ENCODE measurements around the gene IGDCC3.

IGDCC3 gene

DNA sequence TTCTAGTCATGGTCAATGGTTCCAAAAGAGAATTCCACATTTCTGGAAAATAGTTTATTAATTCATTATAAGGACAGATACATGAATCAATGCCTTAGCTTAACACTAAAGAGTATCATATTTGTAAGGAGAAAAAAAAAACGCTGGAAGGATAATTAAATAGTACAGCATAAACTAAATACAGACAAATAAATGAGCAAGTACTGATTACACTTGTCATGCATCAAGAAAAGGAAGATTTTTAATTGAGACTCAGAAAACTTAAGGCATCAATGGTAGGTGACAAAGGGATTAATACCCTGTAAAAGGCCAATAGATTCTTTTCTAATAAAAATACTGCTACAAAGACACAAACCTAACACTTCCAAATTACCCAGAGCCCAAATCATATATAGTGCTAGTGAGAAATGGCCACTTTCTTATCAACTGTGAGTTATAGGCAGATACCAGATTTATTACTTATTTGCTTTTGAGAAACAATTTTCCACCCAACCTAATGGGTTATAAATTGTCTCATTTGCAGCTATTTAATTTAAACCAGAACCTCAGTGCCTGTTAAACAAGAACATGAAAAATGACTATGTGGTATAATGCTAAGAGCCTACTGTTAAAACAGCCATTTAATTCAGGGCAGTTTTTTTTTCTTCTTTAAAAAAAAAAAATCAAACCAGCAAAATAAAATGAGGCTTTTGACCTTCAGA lies 3.8 kb upstream of the IGDCC3 start:
- H3K27me3 ChIP-seq (ENCODE audit: control insufficient read depth, insufficient read depth, low read length): no peaks in the 10 kb centered on the region
- H3K36me3 ChIP-seq (ENCODE audit: control insufficient read depth, insufficient read depth, low read length): peaks cover 6% of the 10 kb centered on the region; the same call in 1 of the 2 replicates
- no CpG with 5 or more reads among the region's 1 CpG for WGBS (ENCODE audit: insufficient coverage, insufficient read length)
- H3K4me1 ChIP-seq (ENCODE audit: control insufficient read depth, insufficient read depth, low read length): peaks cover 5% of the 10 kb centered on the region; the same call in 1 of the 2 replicates
- H3K4me3 ChIP-seq (ENCODE audit: low read length): no peak overlapping the region
- H3K27ac ChIP-seq (ENCODE audit: low read length): no peak overlapping the region
- H3K9me3 ChIP-seq (ENCODE audit: control insufficient read depth, insufficient read depth, low read length): no peaks in the 10 kb centered on the region
- no peak for DNase-seq (ENCODE audit: low read depth, low spot score)

DNA sequence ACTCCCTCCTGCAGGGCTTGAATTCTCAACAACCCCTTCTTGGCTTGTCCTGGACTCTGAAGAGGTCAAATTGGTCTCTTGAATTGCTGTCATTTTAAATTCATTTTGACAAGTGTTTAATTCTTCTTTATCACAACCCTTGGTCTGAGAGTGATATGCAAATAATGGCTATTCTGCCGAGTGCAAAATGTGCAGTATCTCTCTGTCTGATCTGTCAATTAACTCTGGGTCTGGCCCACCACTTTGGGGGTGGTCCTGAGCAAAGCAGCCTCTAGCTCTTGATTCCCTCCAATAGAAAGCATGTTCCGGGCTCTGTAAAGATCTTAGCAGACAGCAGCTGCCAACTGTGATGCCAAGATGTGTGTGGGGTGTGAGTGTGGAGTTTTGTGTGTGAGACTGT lies 2.2 kb upstream of the IGDCC3 start:
- Histone ChIP-seq H3K27me3 (ENCODE audit: control insufficient read depth, insufficient read depth, low read length) (no peaks in the 10 kb centered on the region; the same call in 1 of the 2 replicates), H3K36me3 (ENCODE audit: control insufficient read depth, insufficient read depth, low read length) (peaks cover 5% of the 10 kb centered on the region; the same call in 1 of the 2 replicates), H3K4me1 (ENCODE audit: control insufficient read depth, insufficient read depth, low read length) (peaks cover 9% of the 10 kb centered on the region), H3K27ac (ENCODE audit: low read length) (no peak overlapping the region), H3K4me3 (ENCODE audit: low read length) (no peak overlapping the region), H3K9me3 (ENCODE audit: control insufficient read depth, insufficient read depth, low read length) (no peaks in the 10 kb centered on the region)
- WGBS (ENCODE audit: insufficient coverage, insufficient read length): no CpG with 5 or more reads among the region's 2 CpGs
- no peak for DNase-seq (ENCODE audit: low read depth, low spot score)

DNA sequence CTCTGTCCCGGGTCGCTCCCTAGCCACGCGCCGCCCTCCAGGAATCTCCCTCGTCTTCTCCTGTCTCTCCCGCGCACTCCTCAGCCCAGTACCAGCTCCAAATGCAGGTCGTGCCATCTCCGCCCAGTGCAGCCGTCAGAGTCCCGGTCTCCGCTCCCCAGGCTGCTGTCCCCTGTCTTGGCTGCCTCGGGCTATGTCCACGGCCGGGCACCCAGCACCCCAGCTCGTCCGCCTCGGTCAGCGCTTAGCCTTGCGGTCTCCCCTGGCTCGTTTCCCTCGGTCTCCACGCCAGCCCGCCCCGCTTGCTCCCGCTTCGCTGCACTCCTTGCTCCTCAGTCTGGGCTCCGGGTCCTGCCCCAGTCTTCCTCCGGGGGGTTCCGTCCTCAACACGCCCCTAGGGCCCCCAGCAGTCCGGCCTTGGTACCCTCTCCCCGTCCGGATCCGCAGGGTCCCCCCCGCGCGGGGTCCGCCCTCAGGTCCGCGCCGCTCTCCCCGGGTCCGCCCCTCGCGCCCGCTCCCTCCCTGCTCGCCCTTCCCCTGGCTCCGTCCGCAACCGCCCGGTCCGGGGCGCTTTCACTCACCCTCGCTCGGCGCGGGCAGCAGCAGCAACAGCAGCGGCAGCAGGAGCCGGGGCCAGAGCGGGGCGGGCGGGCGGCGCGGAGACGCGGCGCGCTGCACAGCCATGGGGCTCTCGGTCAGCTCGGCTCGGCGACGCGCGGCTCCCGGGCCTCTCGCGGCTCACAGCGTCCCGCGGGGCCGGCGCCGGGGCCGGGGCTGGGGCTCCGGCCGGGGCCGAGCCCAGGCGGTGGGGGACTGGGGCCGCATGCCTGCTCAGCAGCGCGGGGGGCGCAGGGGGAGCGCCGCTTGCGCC lies 462 bp downstream of the IGDCC3 start:
- no peaks in the 10 kb centered on the region for H3K9me3 ChIP-seq (ENCODE audit: control insufficient read depth, insufficient read depth, low read length)
- no peak for DNase-seq (ENCODE audit: low read depth, low spot score)
- no peak overlapping the region for H3K27ac ChIP-seq (ENCODE audit: low read length)
- no CpG with 5 or more reads among the region's 99 CpGs for WGBS (ENCODE audit: insufficient coverage, insufficient read length)
- H3K27me3 ChIP-seq (ENCODE audit: control insufficient read depth, insufficient read depth, low read length): no peaks in the 10 kb centered on the region; the same call in 1 of the 2 replicates
- H3K36me3 ChIP-seq (ENCODE audit: control insufficient read depth, insufficient read depth, low read length): peaks cover 3% of the 10 kb centered on the region; the same call in 1 of the 2 replicates
- peaks cover 9% of the 10 kb centered on the region for H3K4me1 ChIP-seq (ENCODE audit: control insufficient read depth, insufficient read depth, low read length)
- peak overlapping the region; percentile 56 for H3K4me3 ChIP-seq (ENCODE audit: low read length)

DNA sequence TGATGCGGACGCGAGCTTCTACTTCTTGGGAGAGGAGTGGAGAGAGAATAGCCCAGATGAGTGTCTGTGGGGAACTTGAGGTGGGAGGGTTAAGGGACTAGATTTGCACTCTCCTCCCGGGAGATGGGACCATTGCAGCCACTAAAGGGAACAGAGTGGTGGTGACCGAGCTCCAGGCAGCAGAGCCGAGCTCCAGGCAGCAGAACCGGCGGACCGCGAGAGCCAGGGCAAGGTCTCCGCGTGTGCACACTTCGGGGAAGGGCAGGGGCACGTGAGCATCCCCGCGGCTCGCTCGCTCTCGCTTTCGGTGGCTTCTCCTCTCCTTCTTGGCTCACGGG lies 1.1 kb downstream of the IGDCC3 start:
- no CpG with 5 or more reads among the region's 21 CpGs for WGBS (ENCODE audit: insufficient coverage, insufficient read length)
- peak overlapping the region; percentile 56 for H3K4me3 ChIP-seq (ENCODE audit: low read length)

DNA sequence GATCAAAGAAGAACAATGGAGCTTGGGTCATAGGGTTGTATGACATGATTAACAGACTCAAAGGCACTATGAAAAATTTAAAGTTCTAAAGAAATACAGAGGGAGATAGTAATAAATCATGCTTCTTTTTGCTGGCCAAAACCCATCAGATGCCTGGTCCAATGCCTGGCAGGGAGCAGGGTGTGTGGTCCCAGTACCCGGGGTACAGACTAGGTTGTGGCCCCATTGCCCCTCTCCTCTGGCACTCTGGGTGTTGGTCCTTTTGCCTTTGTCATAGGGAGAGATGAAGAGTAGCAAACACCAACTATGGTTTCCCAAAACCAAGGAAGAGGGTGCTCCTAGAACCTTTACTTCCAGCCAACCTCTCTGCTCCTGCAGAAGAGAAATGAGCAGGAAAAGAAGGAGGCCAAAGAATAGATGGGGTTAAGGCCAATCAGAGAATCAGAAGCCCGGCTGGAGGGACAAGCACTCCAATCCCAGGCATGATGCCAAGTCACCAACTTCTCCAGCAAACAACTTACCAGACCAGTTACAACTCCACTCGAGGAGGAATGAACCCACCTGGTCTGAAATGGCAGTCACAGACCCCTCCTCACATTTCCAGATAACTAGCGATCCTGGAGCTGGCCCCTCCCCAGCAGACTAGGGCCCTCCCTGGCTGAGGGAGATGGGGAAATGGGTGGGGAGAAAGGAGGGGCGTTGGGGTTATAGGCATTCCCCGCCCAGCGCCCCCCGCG lies 1.8 kb downstream of the IGDCC3 start:
- Histone ChIP-seq H3K4me1 (ENCODE audit: control insufficient read depth, insufficient read depth, low read length) (peaks cover 9% of the 10 kb centered on the region), H3K36me3 (ENCODE audit: control insufficient read depth, insufficient read depth, low read length) (peaks cover 3% of the 10 kb centered on the region; the same call in 1 of the 2 replicates), H3K9me3 (ENCODE audit: control insufficient read depth, insufficient read depth, low read length) (no peaks in the 10 kb centered on the region), H3K4me3 (ENCODE audit: low read length) (peak overlapping the region; percentile 13; the same call in 1 of the 2 replicates), H3K27ac (ENCODE audit: low read length) (no peak overlapping the region), H3K27me3 (ENCODE audit: control insufficient read depth, insufficient read depth, low read length) (no peaks in the 10 kb centered on the region; the same call in 1 of the 2 replicates)
- WGBS (ENCODE audit: insufficient coverage, insufficient read length): no CpG with 5 or more reads among the region's 9 CpGs
- DNase-seq (ENCODE audit: low read depth, low spot score): no peak

More for the DNA sequence above, 1.1 kb downstream of the IGDCC3 start:
- H3K27ac ChIP-seq (ENCODE audit: low read length): no peak overlapping the region
- H3K9me3 ChIP-seq (ENCODE audit: control insufficient read depth, insufficient read depth, low read length): no peaks in the 10 kb centered on the region
- H3K27me3 ChIP-seq (ENCODE audit: control insufficient read depth, insufficient read depth, low read length): no peaks in the 10 kb centered on the region; the same call in 1 of the 2 replicates
- peaks cover 9% of the 10 kb centered on the region for H3K4me1 ChIP-seq (ENCODE audit: control insufficient read depth, insufficient read depth, low read length)
- DNase-seq (ENCODE audit: low read depth, low spot score): no peak
- peaks cover 3% of the 10 kb centered on the region; the same call in 1 of the 2 replicates for H3K36me3 ChIP-seq (ENCODE audit: control insufficient read depth, insufficient read depth, low read length)

DNA sequence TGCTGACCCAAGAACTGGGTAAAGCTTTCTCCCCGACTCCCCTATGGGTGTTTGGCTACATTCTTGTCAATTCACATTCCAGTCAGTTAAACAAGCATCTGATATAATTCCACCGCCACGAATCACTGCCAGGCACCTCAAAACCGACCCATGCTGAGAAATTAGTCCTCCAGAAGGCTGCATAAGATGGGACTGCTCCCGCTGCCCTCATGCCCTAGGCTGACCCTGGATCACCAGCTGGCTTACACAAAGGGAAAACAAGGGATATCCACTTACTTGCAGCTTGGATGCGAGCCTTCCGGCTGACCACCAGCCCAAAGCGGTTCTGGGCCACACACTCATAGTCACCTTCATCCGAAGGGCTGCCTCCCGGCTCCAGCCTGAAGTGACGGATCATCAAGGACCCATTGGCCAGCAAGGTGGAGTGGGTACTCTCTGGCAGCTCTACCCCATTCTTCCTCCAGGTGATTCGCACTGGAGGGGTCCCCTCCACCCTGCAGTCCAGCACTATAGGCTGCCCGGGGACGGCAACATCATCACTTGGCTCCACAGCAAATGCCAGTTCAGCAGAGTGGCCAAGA lies 2.9 kb downstream of the IGDCC3 start:
- WGBS (ENCODE audit: insufficient coverage, insufficient read length): no CpG with 5 or more reads among the region's 14 CpGs

DNA sequence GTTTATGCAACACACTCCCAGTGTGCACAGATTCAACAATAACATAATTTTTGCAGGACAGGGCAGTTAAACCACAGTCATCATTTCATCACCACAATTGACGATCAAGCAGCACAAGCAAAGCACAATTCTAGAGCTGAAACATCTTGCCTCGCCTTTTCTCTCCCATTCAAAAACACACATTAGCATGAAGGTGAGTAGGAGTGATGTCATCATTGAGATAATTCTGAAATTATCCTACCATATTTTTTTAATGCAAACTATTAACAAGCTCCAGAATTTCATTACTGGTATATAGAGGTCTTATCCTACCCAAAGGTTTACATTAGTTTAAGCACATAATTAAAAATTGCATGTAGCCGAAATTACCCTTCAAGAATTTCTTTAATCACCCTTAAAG lies 3.5 kb downstream of the IGDCC3 start:
- Histone ChIP-seq H3K36me3 (ENCODE audit: control insufficient read depth, insufficient read depth, low read length) (peaks cover 3% of the 10 kb centered on the region; the same call in 1 of the 2 replicates), H3K27me3 (ENCODE audit: control insufficient read depth, insufficient read depth, low read length) (no peaks in the 10 kb centered on the region; the same call in 1 of the 2 replicates)

More for the DNA sequence above, 2.9 kb downstream of the IGDCC3 start:
- H3K36me3 ChIP-seq (ENCODE audit: control insufficient read depth, insufficient read depth, low read length): peaks cover 3% of the 10 kb centered on the region; the same call in 1 of the 2 replicates
- H3K27me3 ChIP-seq (ENCODE audit: control insufficient read depth, insufficient read depth, low read length): no peaks in the 10 kb centered on the region; the same call in 1 of the 2 replicates
- no peaks in the 10 kb centered on the region for H3K9me3 ChIP-seq (ENCODE audit: control insufficient read depth, insufficient read depth, low read length)
- H3K4me1 ChIP-seq (ENCODE audit: control insufficient read depth, insufficient read depth, low read length): peaks cover 9% of the 10 kb centered on the region
- no peak overlapping the region for H3K4me3 ChIP-seq (ENCODE audit: low read length)
- DNase-seq (ENCODE audit: low read depth, low spot score): no peak
- H3K27ac ChIP-seq (ENCODE audit: low read length): no peak overlapping the region

DNA sequence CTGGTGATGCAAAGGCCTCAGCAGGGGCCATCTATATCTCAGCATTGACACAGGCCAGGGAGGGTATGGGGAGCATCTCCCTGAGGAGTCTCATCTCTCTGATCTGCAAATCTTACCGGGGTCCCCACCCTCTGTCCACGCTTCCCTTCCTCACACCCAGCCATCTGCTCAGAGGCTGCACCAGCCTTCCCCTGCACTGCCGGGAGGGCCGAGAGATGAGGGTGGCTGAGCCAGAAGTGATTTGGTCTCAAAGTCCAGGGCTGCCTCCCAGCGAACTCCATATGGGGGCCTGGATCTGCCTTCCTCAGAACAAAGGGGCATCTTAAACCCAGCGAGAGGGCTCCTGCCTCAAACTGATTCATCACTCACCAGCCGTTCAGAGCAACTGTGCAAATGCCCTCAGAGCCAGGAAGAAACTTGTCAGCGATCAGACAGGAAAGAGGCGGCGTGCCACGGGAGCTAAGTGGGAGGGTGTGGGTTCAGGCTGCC lies 4.6 kb downstream of the IGDCC3 start:
- Histone ChIP-seq H3K4me3 (ENCODE audit: low read length) (no peak overlapping the region), H3K9me3 (ENCODE audit: control insufficient read depth, insufficient read depth, low read length) (no peaks in the 10 kb centered on the region), H3K27me3 (ENCODE audit: control insufficient read depth, insufficient read depth, low read length) (no peaks in the 10 kb centered on the region; the same call in 1 of the 2 replicates), H3K36me3 (ENCODE audit: control insufficient read depth, insufficient read depth, low read length) (peaks cover 3% of the 10 kb centered on the region; the same call in 1 of the 2 replicates), H3K27ac (ENCODE audit: low read length) (no peak overlapping the region), H3K4me1 (ENCODE audit: control insufficient read depth, insufficient read depth, low read length) (peaks cover 21% of the 10 kb centered on the region)
- no CpG with 5 or more reads among the region's 11 CpGs for WGBS (ENCODE audit: insufficient coverage, insufficient read length)
- DNase-seq (ENCODE audit: low read depth, low spot score): no peak

More for the DNA sequence above, 3.5 kb downstream of the IGDCC3 start:
- H3K4me3 ChIP-seq (ENCODE audit: low read length): no peak overlapping the region
- H3K4me1 ChIP-seq (ENCODE audit: control insufficient read depth, insufficient read depth, low read length): peaks cover 13% of the 10 kb centered on the region
- WGBS (ENCODE audit: insufficient coverage, insufficient read length): no CpG with 5 or more reads among the region's 3 CpGs
- DNase-seq (ENCODE audit: low read depth, low spot score): no peak
- no peaks in the 10 kb centered on the region for H3K9me3 ChIP-seq (ENCODE audit: control insufficient read depth, insufficient read depth, low read length)
- no peak overlapping the region for H3K27ac ChIP-seq (ENCODE audit: low read length)

DNA sequence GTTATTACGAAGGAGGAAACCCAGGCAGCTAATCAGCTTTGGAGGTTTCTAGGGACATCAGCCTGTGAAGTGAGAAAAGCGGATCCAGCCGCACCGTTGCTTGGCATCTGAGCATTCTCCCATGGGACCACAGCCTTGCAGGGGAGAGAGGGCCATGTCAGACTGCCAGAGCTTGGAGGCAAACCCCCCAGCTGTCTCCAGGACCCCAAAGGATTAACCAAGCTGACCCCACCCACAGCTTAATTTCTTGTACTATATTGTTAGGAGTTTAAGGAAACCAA lies 5.1 kb downstream of the IGDCC3 start:
- Histone ChIP-seq H3K9me3 (ENCODE audit: control insufficient read depth, insufficient read depth, low read length) (no peaks in the 10 kb centered on the region), H3K27ac (ENCODE audit: low read length) (no peak overlapping the region), H3K27me3 (ENCODE audit: control insufficient read depth, insufficient read depth, low read length) (no peaks in the 10 kb centered on the region; the same call in 1 of the 2 replicates), H3K36me3 (ENCODE audit: control insufficient read depth, insufficient read depth, low read length) (peaks cover 3% of the 10 kb centered on the region; the same call in 1 of the 2 replicates), H3K4me1 (ENCODE audit: control insufficient read depth, insufficient read depth, low read length) (peaks cover 22% of the 10 kb centered on the region), H3K4me3 (ENCODE audit: low read length) (no peak overlapping the region)
- no CpG with 5 or more reads among the region's 4 CpGs for WGBS (ENCODE audit: insufficient coverage, insufficient read length)
- no peak for DNase-seq (ENCODE audit: low read depth, low spot score)
